ENCODE measurements around the gene OR2F1.

- TF ChIP-seq CTCF (IDR thresholded peaks at IDR 0.05) (no peak), POLR2A (IDR thresholded peaks at IDR 0.05) (no peak)
Observed at GRCh38 chr7:143934526-143935325, 19.9 kb upstream of the OR2F1 start, which contains the start of gene OR2F2.
